Naive thymus-derived CD4-positive, alpha-beta T cell (primary cell): ENCODE measurements around the gene SUGCT. TPM values are rescaled to one million over a fixed set of nuclear protein-coding genes. Genes with fewer than 3 reads are reported as not detected.

Source experiments
- ATAC-seq: fragments of 150-1000 bp; cut with Tn5 transposase; 2 replicates; pipeline ENCODE4 v1.10.0; 2021; ENCODE audit warnings: mild to moderate bottlenecking, moderate library complexity
- CTCF ChIA-PET: fragments of 350-600 bp; sonication (Branson Sonifier 250); formaldehyde crosslinking; loops from one replicate; lab custom pipeline; 2021; ENCODE audit warnings: antibody characterized with exemption; lab: Charles Lee
- POLR2A ChIA-PET: fragments of 350-600 bp; sonication (Branson Sonifier 250); formaldehyde crosslinking; loops from one replicate; lab custom pipeline; 2021; ENCODE audit warnings: antibody characterized with exemption, inconsistent platforms; lab: Charles Lee
- DNase-seq, 9 donors: peaks; one replicate each; pipeline versions ENCODE4 v3.0.0 to v3.0.0-alpha.2; 2020 to 2022; ENCODE audit warnings: mixed read lengths in 1 of 9
- H3K27ac ChIP-seq: one replicate; pipeline ENCODE4 v1.7.0; 2013; ENCODE audit warnings: mild to moderate bottlenecking, low read depth, low read length, moderate library complexity
- H3K27me3 ChIP-seq, 2 donors: one replicate each; pipeline ENCODE4 v1.7.0; 2013; ENCODE audit warnings: low read length in 2 of 2, mild to moderate bottlenecking in 2 of 2, moderate library complexity in 2 of 2; ENCODE audit not compliant: control insufficient read depth in 2 of 2, insufficient read depth in 2 of 2
- H3K36me3 ChIP-seq, 3 experiments: 1 replicate in 2 of 3; 2 replicates in 1 of 3; pipeline ENCODE4 v1.7.0; 2013; ENCODE audit warnings: low read length in 3 of 3, mild to moderate bottlenecking in 3 of 3, moderate library complexity in 1 of 3; ENCODE audit not compliant: insufficient read depth in 3 of 3, control insufficient read depth in 2 of 3
- H3K4me1 ChIP-seq, 2 donors: one replicate each; pipeline ENCODE4 v1.7.0; 2013; ENCODE audit warnings: low read length in 2 of 2, mild to moderate bottlenecking in 2 of 2, moderate library complexity in 1 of 2; ENCODE audit not compliant: control insufficient read depth in 2 of 2, insufficient read depth in 2 of 2
- H3K4me3 ChIP-seq: 2 replicates; pipeline ENCODE4 v1.7.0; 2013; ENCODE audit warnings: mild to moderate bottlenecking, low read length
- H3K9me3 ChIP-seq, 3 experiments: 1 replicate in 2 of 3; 2 replicates in 1 of 3; pipeline ENCODE4 v1.7.0; 2013; ENCODE audit warnings: low read length in 3 of 3; ENCODE audit not compliant: control insufficient read depth in 2 of 3
- H3K27ac Mint-ChIP-seq, 9 donors: one replicate each; pipeline ENCODE4 v1.8.0; 2020 to 2022; ENCODE audit warnings: mixed read lengths in 9 of 9, mild to moderate bottlenecking in 8 of 9, moderate library complexity in 5 of 9, inconsistent platforms in 2 of 9
- H3K27me3 Mint-ChIP-seq, 5 donors: one replicate each; pipeline ENCODE4 v1.8.0; 2021 to 2022; ENCODE audit warnings: mixed read lengths in 5 of 5, mild to moderate bottlenecking in 1 of 5
- H3K36me3 Mint-ChIP-seq, 5 donors: one replicate each; pipeline ENCODE4 v1.8.0; 2020 to 2022; ENCODE audit warnings: mixed read lengths in 5 of 5, mild to moderate bottlenecking in 3 of 5, inconsistent platforms in 1 of 5
- H3K4me1 Mint-ChIP-seq, 7 donors: one replicate each; pipeline ENCODE4 v1.8.0; 2020 to 2022; ENCODE audit warnings: mixed read lengths in 7 of 7, mild to moderate bottlenecking in 3 of 7, inconsistent platforms in 1 of 7
- H3K4me3 Mint-ChIP-seq, 10 donors: one replicate each; pipeline ENCODE4 v1.8.0; 2020 to 2022; ENCODE audit warnings: mild to moderate bottlenecking in 10 of 10, mixed read lengths in 10 of 10, moderate library complexity in 6 of 10, inconsistent platforms in 2 of 10
- H3K9me3 Mint-ChIP-seq, 11 donors: one replicate each; pipeline ENCODE4 v1.8.0; 2020 to 2022; ENCODE audit warnings: mixed read lengths in 11 of 11, mild to moderate bottlenecking in 4 of 11, inconsistent platforms in 1 of 11, moderate library complexity in 1 of 11
- intact Hi-C, 2 donors: fragments of 100-400 bp; cut with micrococcal nuclease; formaldehyde crosslinking; loops; one replicate each; pipeline ENCODE4 v1.15.1; 2023
- polyA plus RNA-seq, 2 donors: library from polyadenylated mRNA; unstranded; fragments of 300-500 nt; fragmentation: Illumina TruSeq; gene quantifications; one replicate each; pipeline ENCODE4 v1.2.3, GENCODE V29; 2021
- total RNA-seq, 6 experiments: library from RNA in 5 of 6; stranded (reverse) in 5 of 6; gene quantifications; 1 replicate in 5 of 6; 2 replicates in 1 of 6; pipeline ENCODE4 v1.2.3 and lab custom pipeline; 2021 to 2026

The SUGCT gene
- total and polyA plus RNA-seq, 7 experiments from 2014 or later: 0.95 to 2.7 (median 2.2) TPM; not detected in 1

- H3K9me3 ChIP-seq: no peaks in the 10 kb centered on the region
- peaks cover 0 to 5% (median 0%) of the 10 kb centered on the region in 5 donors for H3K27me3 Mint-ChIP-seq
- no peak overlapping the region for H3K27ac ChIP-seq
- no peak overlapping the region for H3K27ac Mint-ChIP-seq
- no peaks in the 10 kb centered on the region for H3K9me3 Mint-ChIP-seq
- H3K4me1 ChIP-seq: no peaks in the 10 kb centered on the region
- peaks cover 0 to 8% (median 0%) of the 10 kb centered on the region in 5 donors for H3K36me3 Mint-ChIP-seq
- no peaks in the 10 kb centered on the region for H3K27me3 ChIP-seq
- POLR2A ChIA-PET: no interaction called here
- no peaks in the 10 kb centered on the region for H3K36me3 ChIP-seq
- no peak overlapping the region for H3K4me3 ChIP-seq
- intact Hi-C loops: no loop called here
- DNase-seq: no peak
- H3K4me3 Mint-ChIP-seq: no peak overlapping the region
- H3K4me1 Mint-ChIP-seq: peaks cover 0 to 2% (median 0%) of the 10 kb centered on the region in 7 donors
- CTCF ChIA-PET: no interaction called here
- no peak for ATAC-seq
These were observed 335.3 kb downstream of the SUGCT start for GRCh38 chr7:40470091-40470592.

- H3K4me1 Mint-ChIP-seq: peaks cover 0 to 6% (median 0%) of the 10 kb centered on the region in 7 donors
- Histone ChIP-seq H3K4me1 (no peaks in the 10 kb centered on the region), H3K27ac (no peak overlapping the region), H3K9me3 (no peaks in the 10 kb centered on the region), H3K4me3 (no peak overlapping the region), H3K36me3 (no peaks in the 10 kb centered on the region), H3K27me3 (no peaks in the 10 kb centered on the region)
- ATAC-seq (no peak), DNase-seq (no peak)
- peaks cover 0 to 8% (median 0%) of the 10 kb centered on the region in 5 donors for H3K36me3 Mint-ChIP-seq
- ChIA-PET CTCF (no interaction called here), POLR2A (no interaction called here)
- no peak overlapping the region for H3K4me3 Mint-ChIP-seq
- H3K27ac Mint-ChIP-seq: no peak overlapping the region
- no peaks in the 10 kb centered on the region for H3K9me3 Mint-ChIP-seq
- H3K27me3 Mint-ChIP-seq: peaks cover 0 to 5% (median 0%) of the 10 kb centered on the region in 5 donors
- intact Hi-C loops: no loop called here
These were observed 336.0 kb downstream of the SUGCT start for GRCh38 chr7:40470817-40471216.

GRCh38 chr7:40471891-40472290, 337.1 kb downstream of the SUGCT start:
- H3K36me3 ChIP-seq: no peaks in the 10 kb centered on the region
- ChIA-PET CTCF (no interaction called here), POLR2A (no interaction called here)
- Mint-ChIP-seq H3K4me3 (no peak overlapping the region), H3K9me3 (no peaks in the 10 kb centered on the region), H3K4me1 (peaks cover 0 to 9% (median 0%) of the 10 kb centered on the region in 7 donors), H3K36me3 (peaks cover 0 to 8% (median 0%) of the 10 kb centered on the region in 5 donors), H3K27me3 (peaks cover 0 to 5% (median 0%) of the 10 kb centered on the region in 5 donors), H3K27ac (no peak overlapping the region)
- DNase-seq (no peak), ATAC-seq (no peak)
- H3K9me3 ChIP-seq: no peaks in the 10 kb centered on the region
- no peak overlapping the region for H3K4me3 ChIP-seq
- intact Hi-C loops: no loop called here
- no peaks in the 10 kb centered on the region for H3K27me3 ChIP-seq
- no peak overlapping the region for H3K27ac ChIP-seq
- H3K4me1 ChIP-seq: no peaks in the 10 kb centered on the region

- intact Hi-C loops: no loop called here
- DNase-seq (no peak), ATAC-seq (no peak)
- Mint-ChIP-seq H3K27me3 (peaks cover 0 to 7% (median 0%) of the 10 kb centered on the region in 5 donors), H3K9me3 (peaks cover 0 to 2% (median 0%) of the 10 kb centered on the region in 11 donors), H3K27ac (no peak overlapping the region), H3K4me3 (no peak overlapping the region), H3K36me3 (peaks cover 0 to 7% (median 0%) of the 10 kb centered on the region in 5 donors), H3K4me1 (peaks cover 0 to 9% (median 0%) of the 10 kb centered on the region in 7 donors)
- Histone ChIP-seq H3K27ac (no peak overlapping the region), H3K27me3 (no peaks in the 10 kb centered on the region), H3K9me3 (no peaks in the 10 kb centered on the region), H3K4me3 (no peak overlapping the region), H3K36me3 (no peaks in the 10 kb centered on the region), H3K4me1 (no peaks in the 10 kb centered on the region)
- ChIA-PET CTCF (no interaction called here), POLR2A (no interaction called here)
These were observed 340.2 kb downstream of the SUGCT start for GRCh38 chr7:40474790-40475680.

- CTCF ChIA-PET: no interaction called here
- Mint-ChIP-seq H3K4me1 (peaks cover 0 to 9% (median 0%) of the 10 kb centered on the region in 7 donors), H3K36me3 (peaks cover 0 to under 1% (median 0%) of the 10 kb centered on the region in 5 donors), H3K27me3 (peaks cover 0 to 2% (median 0%) of the 10 kb centered on the region in 5 donors), H3K9me3 (peaks cover 0 to 2% (median 0%) of the 10 kb centered on the region in 11 donors), H3K4me3 (no peak overlapping the region), H3K27ac (no peak overlapping the region)
- POLR2A ChIA-PET: no interaction called here
- intact Hi-C loops: no loop called here
- DNase-seq (no peak), ATAC-seq (no peak)
- H3K9me3 ChIP-seq: no peaks in the 10 kb centered on the region
- no peak overlapping the region for H3K4me3 ChIP-seq
- H3K4me1 ChIP-seq: no peaks in the 10 kb centered on the region
- no peak overlapping the region for H3K27ac ChIP-seq
- H3K36me3 ChIP-seq: no peaks in the 10 kb centered on the region
- no peaks in the 10 kb centered on the region for H3K27me3 ChIP-seq
These were observed 340.8 kb downstream of the SUGCT start for GRCh38 chr7:40475681-40475982.

- ChIA-PET CTCF (no interaction called here), POLR2A (no interaction called here)
- DNase-seq: no peak
- no peaks in the 10 kb centered on the region for H3K36me3 Mint-ChIP-seq
- intact Hi-C loops: no loop called here
- peaks cover 0 to 2% (median 0%) of the 10 kb centered on the region in 11 donors for H3K9me3 Mint-ChIP-seq
- H3K4me1 Mint-ChIP-seq: peaks cover 0 to 9% (median 0%) of the 10 kb centered on the region in 7 donors
- Histone ChIP-seq H3K9me3 (no peaks in the 10 kb centered on the region), H3K36me3 (no peaks in the 10 kb centered on the region), H3K4me1 (no peaks in the 10 kb centered on the region), H3K4me3 (no peak overlapping the region), H3K27me3 (no peaks in the 10 kb centered on the region), H3K27ac (no peak overlapping the region)
- H3K27ac Mint-ChIP-seq: no peak overlapping the region
- H3K4me3 Mint-ChIP-seq: no peak overlapping the region
- peaks cover 0 to 2% (median 0%) of the 10 kb centered on the region in 5 donors for H3K27me3 Mint-ChIP-seq
- ATAC-seq: no peak
These were observed 342.3 kb downstream of the SUGCT start for GRCh38 chr7:40477094-40477493.
